GM12872 (cell line): ENCODE data around the gene SLC44A1.

Source experiments
- TF ChIP-seq, protein P1 (sequence below): IDR thresholded peaks from 3 replicates; pipeline ENCODE4 v1.5.1; 2011; ENCODE audit warnings: low read depth, mild to moderate bottlenecking, low read length, moderate library complexity; ENCODE audit not compliant: insufficient read depth

Gene SLC44A1

DNA sequence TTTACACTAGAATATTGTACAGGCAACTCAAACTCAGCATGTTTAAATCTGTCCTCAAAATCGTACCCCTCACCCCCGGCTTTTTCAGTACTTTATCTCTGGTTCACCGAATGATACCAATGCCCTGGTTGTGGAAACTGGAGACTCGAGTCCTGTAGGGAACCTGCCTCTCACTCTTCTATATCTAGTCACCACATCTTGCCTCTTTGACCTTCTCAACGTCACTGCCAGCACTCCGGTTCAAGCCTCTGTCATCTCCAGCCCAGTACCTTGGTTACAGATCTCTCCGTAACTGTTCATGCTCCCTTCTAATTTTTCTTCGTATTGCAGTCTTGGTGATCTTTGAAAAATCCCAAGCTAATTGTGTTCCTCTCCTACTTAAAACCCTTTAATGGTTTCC, 6.7 kb downstream of the SLC44A1 start:
- TF ChIP-seq, protein P1, sequence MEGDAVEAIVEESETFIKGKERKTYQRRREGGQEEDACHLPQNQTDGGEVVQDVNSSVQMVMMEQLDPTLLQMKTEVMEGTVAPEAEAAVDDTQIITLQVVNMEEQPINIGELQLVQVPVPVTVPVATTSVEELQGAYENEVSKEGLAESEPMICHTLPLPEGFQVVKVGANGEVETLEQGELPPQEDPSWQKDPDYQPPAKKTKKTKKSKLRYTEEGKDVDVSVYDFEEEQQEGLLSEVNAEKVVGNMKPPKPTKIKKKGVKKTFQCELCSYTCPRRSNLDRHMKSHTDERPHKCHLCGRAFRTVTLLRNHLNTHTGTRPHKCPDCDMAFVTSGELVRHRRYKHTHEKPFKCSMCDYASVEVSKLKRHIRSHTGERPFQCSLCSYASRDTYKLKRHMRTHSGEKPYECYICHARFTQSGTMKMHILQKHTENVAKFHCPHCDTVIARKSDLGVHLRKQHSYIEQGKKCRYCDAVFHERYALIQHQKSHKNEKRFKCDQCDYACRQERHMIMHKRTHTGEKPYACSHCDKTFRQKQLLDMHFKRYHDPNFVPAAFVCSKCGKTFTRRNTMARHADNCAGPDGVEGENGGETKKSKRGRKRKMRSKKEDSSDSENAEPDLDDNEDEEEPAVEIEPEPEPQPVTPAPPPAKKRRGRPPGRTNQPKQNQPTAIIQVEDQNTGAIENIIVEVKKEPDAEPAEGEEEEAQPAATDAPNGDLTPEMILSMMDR: no peak

GRCh38 chr9:105251733-105252404, 7.4 kb downstream of the SLC44A1 start:
- TF ChIP-seq, protein P1: no peak

DNA sequence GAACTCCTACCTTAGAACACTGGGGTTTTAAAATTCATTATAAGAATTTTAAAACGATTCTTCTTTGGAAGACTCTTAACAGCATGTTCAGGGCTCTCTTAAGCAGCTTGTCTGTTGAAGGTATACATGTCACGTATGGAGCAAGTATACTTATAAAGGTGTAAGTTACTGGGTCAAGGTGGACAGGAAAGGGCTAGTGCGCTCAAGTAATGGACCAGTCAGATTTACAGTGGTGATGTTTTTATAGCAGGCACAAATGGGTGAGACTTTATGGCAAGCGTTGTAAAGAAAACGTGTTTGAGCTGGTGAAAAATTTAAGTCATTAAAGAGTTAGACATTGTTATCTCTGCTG, 7.9 kb downstream of the SLC44A1 start:
- TF ChIP-seq, protein P1: no peak

- TF ChIP-seq, protein P1: no peak
These were observed 9.8 kb downstream of the SLC44A1 start for GRCh38 chr9:105254226-105254625.

GRCh38 chr9:105255421-105255820, 11.0 kb downstream of the SLC44A1 start:
- TF ChIP-seq, protein P1: no peak

DNA sequence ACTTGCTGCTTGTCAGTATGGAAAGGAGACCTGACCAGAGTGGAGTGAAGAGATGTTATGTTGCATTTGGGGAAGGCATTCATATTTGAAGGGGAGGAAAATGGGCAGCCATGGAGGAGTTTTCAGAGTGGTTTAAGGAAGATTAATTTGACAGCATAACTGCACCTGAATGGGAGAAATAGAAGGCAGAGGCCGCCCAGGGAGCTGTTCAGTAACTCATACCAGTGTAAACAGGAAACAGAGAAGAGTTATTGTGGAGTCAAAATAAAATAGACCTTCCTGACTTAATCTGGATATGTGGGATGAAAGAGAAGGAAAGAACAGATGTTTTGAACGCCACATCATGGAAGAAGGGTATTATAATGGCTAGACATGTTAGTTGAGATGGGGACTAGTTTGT, 13.4 kb downstream of the SLC44A1 start:
- TF ChIP-seq, protein P1: no peak

DNA sequence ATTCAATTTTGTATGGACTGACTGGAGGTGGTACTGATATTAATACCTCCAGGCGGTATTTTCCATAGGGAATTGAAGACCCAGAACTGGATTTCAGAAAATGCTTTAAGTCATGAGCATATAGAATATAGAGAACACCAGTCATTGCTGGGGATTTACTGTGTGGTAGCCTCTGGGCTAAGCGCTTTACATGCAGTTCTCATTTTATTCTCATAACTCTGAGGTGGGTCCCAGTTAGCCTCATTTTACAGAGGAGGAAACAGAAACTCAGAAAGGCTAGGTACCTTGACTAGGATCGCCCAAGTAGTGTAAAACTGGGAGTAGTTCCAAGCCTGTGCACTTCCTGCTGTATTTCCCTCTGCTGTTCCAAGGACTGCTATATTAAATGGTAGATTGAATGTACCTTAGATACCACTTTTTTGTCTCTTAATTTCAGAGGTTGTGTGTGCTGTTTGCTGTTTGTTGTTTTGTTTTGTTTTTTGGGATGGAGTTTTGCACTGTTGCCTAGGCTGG, 13.8 kb downstream of the SLC44A1 start:
- TF ChIP-seq, protein P1: no peak
